ENCODE measurements around the gene NEUROG1.

NEUROG1 gene

GRCh38 chr5:135564331-135564730, 28.6 kb upstream of the NEUROG1 start:
- DNase-seq (ENCODE audit: low read depth in 2 of 2) = no peak

- DNase-seq (ENCODE audit: low read depth in 2 of 2) = no peak
Observed at GRCh38 chr5:135561266-135561665, 25.5 kb upstream of the NEUROG1 start.

- DNase-seq (ENCODE audit: low read depth in 2 of 2) = peak; percentile 63 to 77
Observed at GRCh38 chr5:135560858-135561257, 25.1 kb upstream of the NEUROG1 start.

DNA sequence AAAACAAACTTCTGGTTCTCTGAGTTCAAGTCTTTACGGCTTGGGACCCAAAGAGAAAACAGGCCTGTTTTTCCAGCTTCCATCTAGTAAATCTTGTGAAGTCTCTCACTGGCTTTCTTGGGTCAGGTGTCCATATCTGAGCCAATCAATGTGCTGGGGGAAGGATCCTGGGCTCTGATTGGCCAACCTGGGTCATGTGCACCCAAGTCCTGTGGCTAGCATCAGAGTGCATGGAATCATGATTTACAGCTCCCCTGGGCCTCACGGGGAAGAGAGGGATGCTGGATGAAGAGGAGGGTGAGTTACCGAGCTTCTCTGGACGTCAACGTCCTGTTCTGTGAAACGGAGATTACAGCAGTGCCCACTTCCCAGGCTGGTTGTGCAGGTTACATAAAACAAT, 23.6 kb upstream of the NEUROG1 start:
- DNase-seq (ENCODE audit: low read depth in 2 of 2) = no peak

DNA sequence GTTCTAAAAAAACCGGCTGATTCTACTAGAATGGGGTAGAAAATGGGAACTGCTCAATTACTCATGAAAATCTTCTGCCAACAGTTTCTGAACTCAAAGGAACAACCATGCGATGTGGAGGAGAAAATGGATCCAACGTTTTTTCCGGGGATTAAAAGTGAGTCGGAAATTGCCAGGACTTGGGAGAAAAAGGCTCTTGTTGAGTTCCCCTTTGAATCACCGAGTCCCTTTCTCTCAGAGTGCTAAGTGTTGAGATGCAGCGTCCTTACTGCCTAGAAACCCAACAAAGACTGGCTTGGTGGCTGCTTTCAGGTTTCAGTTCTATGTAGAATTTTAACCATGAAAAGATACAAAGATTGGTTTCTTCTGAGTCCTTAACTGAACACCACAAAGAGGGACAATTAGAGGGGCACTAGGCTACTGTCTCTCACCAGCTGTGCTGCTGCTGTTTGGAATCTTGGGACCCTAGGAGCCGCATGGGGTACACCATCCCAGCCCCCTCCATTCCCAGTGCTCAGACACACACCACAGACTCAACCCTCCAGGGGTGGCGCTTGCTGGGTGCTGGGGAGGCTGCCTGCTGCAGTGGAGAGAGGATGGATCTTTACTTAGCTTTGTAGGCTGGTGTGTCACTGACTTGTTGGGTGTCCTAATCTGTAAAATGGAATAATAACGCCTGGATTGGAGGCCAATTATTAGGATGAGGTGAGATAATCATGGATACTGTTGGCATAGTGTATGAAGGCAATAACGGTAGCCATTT, 21.5 kb upstream of the NEUROG1 start:
- DNase-seq (ENCODE audit: low read depth in 2 of 2) = no peak

DNA sequence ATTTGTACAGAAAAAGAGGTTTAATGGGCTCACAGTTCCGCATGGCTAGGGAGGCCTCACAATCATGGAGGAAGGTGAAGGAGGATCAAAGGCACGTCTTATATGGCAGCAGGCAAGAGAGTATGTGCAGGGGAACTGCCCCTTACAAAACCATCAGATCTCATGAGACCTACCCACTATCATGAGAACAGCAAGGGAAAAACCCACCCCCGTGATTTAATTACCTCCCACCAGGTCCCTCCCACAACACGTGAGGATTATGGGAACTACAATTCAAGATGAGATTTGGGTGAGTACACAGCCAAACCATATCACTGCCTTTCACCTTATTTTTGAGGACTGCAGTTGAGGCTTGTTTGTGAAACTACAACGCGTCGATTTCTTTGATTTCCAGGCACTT, 20.9 kb upstream of the NEUROG1 start:
- DNase-seq (ENCODE audit: low read depth in 2 of 2) = no peak

GRCh38 chr5:135555530-135555929, 19.8 kb upstream of the NEUROG1 start:
- DNase-seq (ENCODE audit: low read depth in 2 of 2) = no peak

- no peak for DNase-seq (ENCODE audit: low read depth in 2 of 2)
Observed at GRCh38 chr5:135553688-135554462, 18.1 kb upstream of the NEUROG1 start.

DNA sequence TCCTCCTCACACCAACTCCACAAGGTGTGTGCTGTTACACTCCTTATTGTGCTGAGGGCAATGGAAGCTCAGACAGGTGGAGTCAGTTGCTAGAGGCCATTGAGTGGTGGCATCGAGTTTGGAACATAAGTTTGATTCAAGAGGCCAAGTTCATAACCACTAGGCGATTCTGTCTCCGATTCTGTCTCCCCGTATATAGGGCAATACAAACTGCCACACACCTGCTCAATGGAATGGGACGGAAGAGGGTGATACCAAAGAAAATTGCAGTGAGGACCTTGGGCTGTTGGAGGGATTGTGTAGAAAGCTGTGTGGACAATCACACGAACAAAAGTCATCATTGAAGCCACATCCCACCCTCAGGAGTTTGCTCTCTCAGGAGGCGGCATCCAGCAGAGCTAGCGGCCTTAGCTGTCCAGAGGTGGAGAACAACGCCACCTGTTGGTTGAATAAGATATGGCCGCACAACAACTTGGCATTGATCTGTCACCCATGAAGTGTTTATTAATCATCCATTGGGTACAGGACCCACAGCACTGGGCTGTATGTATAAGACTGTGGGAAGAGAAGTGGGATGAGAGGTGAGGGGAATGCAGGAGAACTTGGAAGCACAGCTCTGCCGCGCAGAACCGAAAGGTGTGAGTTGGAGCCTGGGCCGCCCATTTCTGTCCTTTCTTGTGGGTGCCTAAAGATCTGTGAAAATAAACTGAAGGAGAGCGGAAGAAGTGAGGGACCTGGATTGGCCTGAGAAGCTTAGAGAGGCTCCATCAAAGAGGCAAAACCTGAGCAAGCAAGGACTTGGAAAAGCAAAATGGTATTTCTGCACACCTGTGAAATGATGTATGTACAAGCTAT, 16.1 kb upstream of the NEUROG1 start:
- DNase-seq (ENCODE audit: low read depth in 2 of 2) = peak; percentile 56 to 58

DNA sequence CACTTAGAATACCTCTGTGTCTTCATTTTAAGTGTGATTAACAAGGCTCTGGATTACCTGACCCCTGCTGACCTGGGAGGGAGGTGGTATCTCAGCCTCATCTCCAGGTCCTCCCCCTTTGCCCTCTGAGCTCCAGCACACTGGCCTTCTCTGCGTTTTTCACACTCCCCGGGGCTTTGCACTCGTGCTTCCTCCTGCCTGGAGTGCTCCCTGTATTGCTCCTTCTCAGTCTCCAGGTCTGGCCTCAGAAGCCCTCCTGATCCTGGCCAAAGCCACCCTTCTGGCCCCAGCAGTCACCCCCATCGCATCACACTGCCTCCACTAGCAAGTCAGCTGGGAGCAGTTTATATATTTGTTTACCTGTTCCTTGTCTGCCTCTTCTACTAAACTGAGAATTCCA, 13.6 kb upstream of the NEUROG1 start:
- no peak for DNase-seq (ENCODE audit: low read depth in 2 of 2)

DNA sequence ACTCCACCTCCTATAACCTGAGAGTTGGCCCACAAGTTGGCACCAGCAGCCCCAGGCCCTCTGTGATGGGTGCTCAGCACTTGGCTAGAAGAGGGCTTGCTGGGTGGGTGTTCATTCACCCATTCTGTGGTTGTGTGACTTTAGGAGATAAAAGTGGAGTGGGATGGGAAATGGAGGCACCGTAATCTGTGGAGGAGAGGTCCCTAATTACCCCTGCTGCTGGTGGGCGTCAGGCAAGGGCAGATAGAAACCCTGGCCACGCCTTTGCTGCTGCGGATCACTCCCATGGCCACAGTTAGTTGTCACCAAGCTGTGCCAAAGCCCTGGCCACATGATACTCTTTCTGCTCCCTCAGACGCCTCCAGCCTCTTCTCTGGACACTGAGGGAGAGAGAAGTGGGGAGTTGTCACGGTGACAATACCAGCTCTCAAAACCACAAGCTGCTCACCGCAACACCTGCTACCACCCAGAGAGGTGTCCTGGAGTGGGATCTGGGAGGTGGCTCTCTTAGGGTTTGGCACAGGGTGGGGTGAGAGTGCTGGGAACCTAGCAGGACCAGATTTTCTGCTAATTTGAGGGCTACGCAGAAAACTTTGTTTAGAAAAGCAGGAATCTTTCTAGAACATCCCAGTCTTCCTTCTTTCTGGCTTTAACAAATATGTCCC, 12.0 kb upstream of the NEUROG1 start:
- no peak for DNase-seq (ENCODE audit: low read depth in 2 of 2)

GRCh38 chr5:135546912-135547311, 11.1 kb upstream of the NEUROG1 start:
- DNase-seq (ENCODE audit: low read depth in 2 of 2) = no peak

GRCh38 chr5:135546101-135546500, 10.3 kb upstream of the NEUROG1 start:
- DNase-seq (ENCODE audit: low read depth in 2 of 2) = no peak

DNA sequence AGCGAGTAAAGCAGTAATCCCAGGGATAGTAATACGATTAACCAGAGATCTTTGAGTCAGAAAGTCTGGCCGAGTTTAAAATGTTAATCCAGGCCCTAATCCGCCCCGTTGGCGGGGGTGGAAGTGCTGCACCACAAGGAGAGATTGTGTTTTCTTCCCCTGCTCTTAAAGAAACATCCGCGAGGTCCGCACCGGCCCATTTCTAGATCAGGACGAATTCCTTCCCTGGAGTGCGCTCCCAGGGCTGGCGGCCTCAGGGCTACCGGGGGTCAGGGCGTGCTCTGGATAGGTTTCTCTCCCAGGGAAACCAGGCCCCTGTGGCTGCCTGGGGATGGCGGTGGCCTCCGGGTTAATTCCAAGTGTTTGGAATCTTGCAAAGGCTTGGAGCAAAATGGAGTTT, 9.3 kb upstream of the NEUROG1 start:
- DNase-seq (ENCODE audit: low read depth in 2 of 2) = no peak

- DNase-seq (ENCODE audit: low read depth in 2 of 2) = no peak
Observed at GRCh38 chr5:135543485-135544304, 7.9 kb upstream of the NEUROG1 start.

DNA sequence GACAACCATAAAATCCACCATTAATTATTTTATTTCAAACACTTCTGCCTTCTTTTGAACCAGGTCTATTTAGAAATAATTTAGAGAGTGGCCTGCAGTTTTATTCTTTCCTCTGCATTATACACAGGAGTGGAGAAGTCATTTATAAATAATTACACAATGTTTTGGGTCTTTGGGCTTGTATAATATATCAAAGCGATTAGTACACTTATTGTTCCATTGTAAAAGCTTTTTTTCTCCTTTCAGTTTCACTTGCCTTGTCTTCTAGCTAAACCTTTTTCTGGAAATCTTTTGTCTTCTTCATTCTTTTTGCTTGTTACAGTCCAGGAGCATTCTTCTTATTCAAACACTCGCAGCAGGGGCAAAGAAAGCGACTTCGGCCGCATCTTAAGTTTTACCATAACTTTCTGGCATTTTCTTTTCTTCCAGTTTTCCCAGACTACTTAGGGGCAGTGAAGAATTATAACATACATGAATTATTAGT, 7.3 kb upstream of the NEUROG1 start:
- no peak for DNase-seq (ENCODE audit: low read depth in 2 of 2)

DNA sequence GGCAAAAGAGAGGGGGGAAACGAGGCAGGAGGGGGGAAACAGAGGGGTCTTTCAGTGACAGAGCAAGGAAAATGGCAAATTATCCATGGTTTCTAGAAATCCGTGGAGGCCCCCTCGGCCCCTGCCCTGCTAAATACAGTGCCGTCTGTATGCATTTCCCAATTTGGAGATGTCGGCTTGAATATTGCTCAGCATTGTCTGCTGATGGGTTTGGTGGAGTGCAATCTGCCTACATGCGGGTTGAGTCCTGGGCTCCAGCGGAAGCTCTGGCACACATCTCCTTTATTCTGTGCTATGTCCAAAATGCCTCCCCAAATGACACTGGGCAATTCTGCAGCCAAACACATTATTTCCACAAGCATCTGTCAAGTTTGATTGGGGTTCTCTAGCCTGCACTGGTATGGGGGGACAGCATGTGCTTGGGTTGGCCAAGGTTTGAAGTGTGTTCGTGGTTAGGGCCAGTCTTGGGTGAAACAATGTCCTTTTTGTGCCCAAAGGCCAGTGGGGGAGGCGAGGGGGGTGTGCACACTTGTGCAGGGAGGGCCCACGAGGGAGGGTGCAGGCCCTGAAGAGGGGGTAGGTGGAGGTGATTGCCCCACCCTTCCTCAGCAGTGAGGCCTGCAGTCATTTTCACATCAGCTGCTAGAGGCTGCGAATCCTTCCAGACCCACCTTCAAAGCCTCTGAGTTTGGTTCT, 6.2 kb upstream of the NEUROG1 start:
- no peak for DNase-seq (ENCODE audit: low read depth in 2 of 2)

DNA sequence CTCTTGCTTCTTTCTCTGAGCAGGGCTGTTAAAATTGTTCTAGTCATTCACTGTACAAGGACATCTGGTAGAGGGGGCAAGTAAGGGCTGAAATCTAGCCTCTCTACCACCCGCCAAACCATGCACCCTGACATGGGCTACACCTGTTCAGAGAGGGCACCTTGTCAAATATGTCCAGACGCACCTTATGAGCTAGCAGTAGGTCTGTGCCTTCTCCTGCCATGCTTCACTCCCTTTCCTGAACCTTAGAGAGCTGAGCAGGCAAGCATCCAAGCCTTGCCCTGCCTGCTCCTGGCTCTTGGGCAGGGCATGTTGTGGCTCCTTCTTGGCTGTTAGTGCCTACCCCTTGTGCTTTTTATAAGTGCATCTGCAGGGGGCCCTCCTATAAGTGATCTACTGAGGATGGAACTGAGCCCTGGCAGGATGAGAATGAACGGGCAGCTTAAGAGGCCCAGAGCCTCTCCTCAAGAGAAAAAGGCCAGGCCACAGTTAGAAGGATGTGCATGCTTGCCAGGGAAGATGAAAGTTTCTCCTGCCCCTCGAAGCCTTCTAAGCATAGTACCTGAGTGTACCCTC, 3.8 kb upstream of the NEUROG1 start:
- DNase-seq (ENCODE audit: low read depth in 2 of 2) = no peak

GRCh38 chr5:135538261-135538660, 2.5 kb upstream of the NEUROG1 start:
- DNase-seq (ENCODE audit: low read depth in 2 of 2) = no peak

DNA sequence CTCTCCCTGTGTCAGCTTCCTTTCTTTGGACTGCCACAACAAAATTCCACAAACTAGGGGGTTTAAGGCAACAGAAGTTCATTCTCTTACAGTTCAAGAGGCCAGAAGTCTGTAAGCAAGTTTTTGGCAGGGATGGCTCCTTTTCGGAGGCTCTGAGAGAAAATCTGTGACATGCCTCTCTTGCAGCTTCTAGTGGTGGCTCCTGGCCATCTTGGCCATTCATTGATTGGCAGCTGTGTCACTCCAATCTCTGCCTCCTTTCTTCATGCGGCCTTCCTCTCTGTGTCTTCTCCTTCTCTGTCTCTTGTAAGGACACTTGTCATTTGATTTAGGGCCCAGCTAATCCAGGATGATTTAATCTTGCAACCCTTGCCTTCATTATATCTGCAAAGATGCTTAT, 2.0 kb upstream of the NEUROG1 start:
- DNase-seq (ENCODE audit: low read depth in 2 of 2) = no peak

All from stimulated activated CD4-positive, alpha-beta T cell treated with anti-CD3 and anti-CD28 coated beads, Interleukin-4, amount 100 ng/mL, for 48 hours (primary cell).